K562 (cell line): ENCODE data around the gene MROH8. TPM values are rescaled to one million over a fixed set of nuclear protein-coding genes. Genes with fewer than 3 reads are reported as not detected.

Source experiments
- ATAC-seq: fragments of 200-7000 bp; cut with Tn5 transposase; 3 replicates; pipeline ENCODE4 v1.9.1; 2020; ENCODE audit warnings: moderate library complexity
- BruUV-seq: library from RNA; stranded (reverse); fragments of 400-500 nt; replicated peaks from 2 replicates; lab custom pipeline; 2021; lab: Mats Ljungman, UMichigan
- CTCF ChIA-PET: fragments of 300-600 bp; formaldehyde crosslinking; extraction: SDS; loops from one replicate; lab custom pipeline; 2021; ENCODE audit warnings: low intra/inter-chr PET ratio; lab: Yijun Ruan, JAX
- POLR2A ChIA-PET: fragments of 300-600, 350-650 bp; sonication (Branson Sonifier 250); formaldehyde crosslinking; extraction: SDS; loops from one replicate; lab custom pipeline; 2021; ENCODE audit warnings: antibody characterized with exemption, inconsistent platforms; lab: Yijun Ruan, JAX
- DNase-seq, 4 experiments: peaks; one replicate each; pipeline versions ENCODE4 v3.0.0 to v3.0.0-alpha.2; 2011 to 2018; ENCODE audit warnings: low spot score in 3 of 4, mixed read lengths in 3 of 4; ENCODE audit errors: extremely low read depth in 1 of 4
- FAIRE-seq: peaks from 2 replicates; lab custom pipeline; 2011; peaks lifted over from hg19 to GRCh38; lab: Jason Lieb, UNC
- H2AFZ ChIP-seq: 2 replicates; pipeline ENCODE4 v1.6.0; 2011; ENCODE audit warnings: low read depth, low read length, control low read depth, inconsistent platforms
- H3K27ac ChIP-seq: fragments of 200-600 bp; 3 replicates; pipeline ENCODE4 v1.8.0; 2011; ENCODE audit warnings: low read depth, mild to moderate bottlenecking, control low read depth, inconsistent platforms, low read length, moderate library complexity, mixed read lengths; ENCODE audit errors: extremely low read depth
- H3K27me3 ChIP-seq, 2 experiments: fragments of 300-600 bp in 1 of 2; 2 replicates in 1 of 2; 3 replicates in 1 of 2; pipeline versions ENCODE4 v1.6.0 to v1.8.0; 2011; ENCODE audit warnings: inconsistent platforms in 2 of 2, low read length in 2 of 2, mild to moderate bottlenecking in 1 of 2, mixed read lengths in 1 of 2, moderate library complexity in 1 of 2; ENCODE audit not compliant: control insufficient read depth in 2 of 2, insufficient read depth in 2 of 2
- H3K36me3 ChIP-seq: fragments of 300-600 bp; 3 replicates; pipeline ENCODE4 v1.8.0; 2011; ENCODE audit warnings: mild to moderate bottlenecking, low read length, inconsistent platforms; ENCODE audit not compliant: control insufficient read depth, insufficient read depth
- H3K4me1 ChIP-seq, 2 experiments: fragments of 200-600 bp in 1 of 2; replicated peaks in 1 of 2; 2 replicates in 1 of 2; 3 replicates in 1 of 2; pipeline versions ENCODE4 v1.5.1 to v1.8.0; 2011; ENCODE audit warnings: inconsistent platforms in 2 of 2, low read length in 2 of 2, mild to moderate bottlenecking in 1 of 2, mixed read lengths in 1 of 2, moderate library complexity in 1 of 2; ENCODE audit not compliant: control insufficient read depth in 2 of 2, insufficient read depth in 2 of 2
- H3K4me2 ChIP-seq: 2 replicates; pipeline ENCODE4 v1.6.1; 2011; ENCODE audit warnings: low read length, control low read depth, inconsistent platforms, mixed read lengths; ENCODE audit not compliant: insufficient read depth
- H3K4me3 ChIP-seq: fragments of 200-600 bp; sonication (generic), shearing (Covaris generic); 2 replicates; pipeline ENCODE4 v1.5.1; 2016; ENCODE audit warnings: control low read depth, inconsistent platforms
- H3K79me2 ChIP-seq: fragments of 200-600 bp; 3 replicates; pipeline ENCODE4 v1.8.0; 2011; ENCODE audit warnings: low read length, inconsistent platforms; ENCODE audit not compliant: control insufficient read depth, insufficient read depth
- H3K9ac ChIP-seq, 2 experiments: 2 replicates each; pipeline versions ENCODE4 v1.6.0 to v1.6.1; 2011; ENCODE audit warnings: low read depth in 2 of 2, low read length in 2 of 2, control low read depth in 1 of 2, inconsistent platforms in 1 of 2, mild to moderate bottlenecking in 1 of 2, mixed read lengths in 1 of 2; ENCODE audit not compliant: insufficient read depth in 1 of 2
- H3K9me1 ChIP-seq: one replicate; pipeline ENCODE4 v1.6.0; 2011; ENCODE audit warnings: inconsistent platforms, mild to moderate bottlenecking, low read length, moderate library complexity; ENCODE audit not compliant: control insufficient read depth, insufficient read depth
- H3K9me3 ChIP-seq: replicated peaks from 2 replicates; pipeline ENCODE4 v1.5.1; 2011; ENCODE audit warnings: low read depth, low read length, inconsistent platforms; ENCODE audit not compliant: control insufficient read depth, insufficient read depth
- H4K20me1 ChIP-seq: replicated peaks from 2 replicates; pipeline ENCODE4 v1.6.1; 2011; ENCODE audit warnings: low read length, inconsistent platforms, mixed read lengths; ENCODE audit not compliant: control insufficient read depth, insufficient read depth
- CEBPB ChIP-seq: fragments of 450-650 bp; IDR thresholded peaks from 2 replicates; pipeline ENCODE4 v1.6.1; 2016; ENCODE audit warnings: missing genetic modification characterization, missing compliant biosample characterization
- CEBPG ChIP-seq, 3 experiments: fragments of 200-800 bp in 1 of 3; sonication (Bioruptor generic) in 1 of 3; sonication (generic) in 1 of 3; formaldehyde crosslinking in 1 of 3; IDR thresholded peaks in 2 of 3; conservative IDR thresholded peaks in 1 of 3; 2 replicates each; pipeline versions ENCODE4 v1.6.1 to v1.8.0; 2016 to 2022; ENCODE audit warnings: missing compliant biosample characterization in 2 of 3, missing genetic modification characterization in 2 of 3, mild to moderate bottlenecking in 1 of 3, missing genetic modification reagents in 1 of 3
- GATAD2A ChIP-seq: fragments of 450-650 bp; IDR thresholded peaks from 2 replicates; pipeline ENCODE4 v1.6.1; 2017
- PHF20 ChIP-seq: fragments of 450-650 bp; IDR thresholded peaks from 2 replicates; pipeline ENCODE4 v1.6.1; 2018; ENCODE audit not compliant: partially characterized antibody
- ZNF436 ChIP-seq: fragments of 250-450, 450-650 bp; sonication (Bioruptor Pico); formaldehyde crosslinking; IDR thresholded peaks from 2 replicates; pipeline ENCODE4 v1.7.0; 2020; ENCODE audit warnings: mild to moderate bottlenecking
- WGBS: fragments of 100-300 bp; shearing (Covaris generic); methylation state at CpG from one replicate; pipeline ENCODE4 v1.1.6; 2016; ENCODE audit warnings: low coverage, mixed read lengths; ENCODE audit not compliant: insufficient coverage; ENCODE audit errors: missing lambda C conversion rate; 5-methylcytosine and 5-hydroxymethylcytosine counted together
- in situ Hi-C: fragments of 300-500 bp; cut with MboI; formaldehyde crosslinking; loops from 4 replicates; pipeline ENCODE4 v1.15.0; 2018; ENCODE audit warnings: inconsistent platforms, mixed read lengths
- intact Hi-C: fragments of 100-400 bp; cut with micrococcal nuclease; formaldehyde crosslinking; loops from 2 replicates; pipeline ENCODE4 v1.14.2; 2022
- polyA plus RNA-seq, 8 experiments: library from polyadenylated mRNA; depleted of rRNA in 4 of 8; stranded (reverse) in 5 of 8; unstranded in 3 of 8; fragments of >200 nt; fragmentation: Nextera tagmentation in 2 of 8; fragmentation: Illumina TruSeq in 1 of 8; extraction: Ambion mirVana in 2 of 8; extraction: Trizol in 1 of 8; gene quantifications; 2 replicates each; pipeline versions ENCODE4 v1.2.1 to v1.2.3, GENCODE V29; 2011 to 2014; ENCODE audit warnings: inconsistent platforms in 1 of 8, missing spikeins in 1 of 8
- total RNA-seq, 7 experiments: library from RNA; depleted of rRNA in 6 of 7; stranded (reverse); fragments of >200 nt in 6 of 7; fragmentation: Illumina TruSeq in 2 of 7; extraction: Trizol in 2 of 7; gene quantifications; 2 replicates each; pipeline versions ENCODE4 v1.2.1 to v1.2.3, GENCODE V29; 2011 to 2021; ENCODE audit warnings: low replicate concordance in 1 of 7
- TF ChIP-seq, protein P1 (sequence below), 3 experiments: IDR thresholded peaks in 2 of 3; conservative IDR thresholded peaks in 1 of 3; 2 replicates each; pipeline ENCODE4 v1.5.1; 2011 to 2012; ENCODE audit warnings: low read length in 3 of 3, mild to moderate bottlenecking in 3 of 3, control low read depth in 2 of 3, improper control_type of control experiment in 1 of 3, inconsistent platforms in 1 of 3, low read depth in 1 of 3, mixed read lengths in 1 of 3, moderate library complexity in 1 of 3; ENCODE audit not compliant: insufficient read depth in 2 of 3

Gene MROH8
- total and polyA plus RNA-seq, 9 of the 15 experiments (the other 6 are each of a cell fraction or from before 2014, with no cell fraction given): 0.21 to 1.5 (median 0.78) TPM

DNA sequence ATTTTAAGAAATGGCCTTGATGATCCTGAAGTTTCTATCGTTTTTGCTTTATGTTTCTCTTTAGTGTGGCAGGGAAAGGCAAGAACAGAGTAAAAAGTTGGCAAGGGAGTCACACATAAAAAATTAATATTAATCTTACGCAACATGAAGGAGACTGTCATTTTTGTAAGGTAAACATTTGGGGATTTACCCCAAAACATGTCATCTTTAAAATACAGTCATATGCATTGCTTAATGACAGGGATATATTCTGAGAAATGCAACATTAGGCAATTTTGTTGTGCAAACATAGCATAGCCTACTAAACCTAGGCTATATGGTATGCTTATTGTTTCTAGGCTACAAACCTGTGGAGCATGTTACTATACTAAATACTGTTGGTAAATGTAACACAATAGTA lies 88.9 kb downstream of the MROH8 start:
- peaks cover 5 to 6% of the 10 kb centered on the region in 2 experiments; a peak in 4 of 5 replicates for H3K4me1 ChIP-seq
- H3K9me1 ChIP-seq: no peaks in the 10 kb centered on the region
- intact Hi-C loops: no loop called here
- DNase-seq (no peak), ATAC-seq (no peak), FAIRE-seq (no peak)
- CTCF ChIA-PET: no interaction called here
- no peaks in the 10 kb centered on the region for H4K20me1 ChIP-seq
- TF ChIP-seq CEBPB (tag): peak; percentile 77
- no peak for TF ChIP-seq CEBPG (CRISPR knock-in tag; IDR thresholded peaks at IDR 0.05)
- peak; percentile 46 to 79; a peak in 3 of 4 replicates for TF ChIP-seq CEBPG (tag; conservative IDR thresholded peaks at IDR 0.05 in 1 of 2, IDR thresholded peaks at IDR 0.05 in 1 of 2)
- no peak for TF ChIP-seq ZNF436 (CRISPR knock-in tag)
- POLR2A ChIA-PET: interaction anchor here (0.8 kb wide), 1 partner anchor 10 kb away, joined by 3 read pairs; no protein-coding TSS in a partner anchor
- no peaks in the 10 kb centered on the region for H3K27me3 ChIP-seq
- no peak overlapping the region for H3K9ac ChIP-seq
- 77% methylated on average over 2 of the region's 2 CpGs for WGBS
- H3K4me2 ChIP-seq: no peak overlapping the region
- in situ Hi-C loops: no loop called here
- H3K9me3 ChIP-seq: no peaks in the 10 kb centered on the region
- no peak overlapping the region for H2AFZ ChIP-seq
- H3K27ac ChIP-seq: no peak overlapping the region
- BruUV-seq: no TSS peak
- H3K36me3 ChIP-seq: peaks cover 76% of the 10 kb centered on the region
- H3K79me2 ChIP-seq: peaks cover 72% of the 10 kb centered on the region
- no peak overlapping the region for H3K4me3 ChIP-seq

DNA sequence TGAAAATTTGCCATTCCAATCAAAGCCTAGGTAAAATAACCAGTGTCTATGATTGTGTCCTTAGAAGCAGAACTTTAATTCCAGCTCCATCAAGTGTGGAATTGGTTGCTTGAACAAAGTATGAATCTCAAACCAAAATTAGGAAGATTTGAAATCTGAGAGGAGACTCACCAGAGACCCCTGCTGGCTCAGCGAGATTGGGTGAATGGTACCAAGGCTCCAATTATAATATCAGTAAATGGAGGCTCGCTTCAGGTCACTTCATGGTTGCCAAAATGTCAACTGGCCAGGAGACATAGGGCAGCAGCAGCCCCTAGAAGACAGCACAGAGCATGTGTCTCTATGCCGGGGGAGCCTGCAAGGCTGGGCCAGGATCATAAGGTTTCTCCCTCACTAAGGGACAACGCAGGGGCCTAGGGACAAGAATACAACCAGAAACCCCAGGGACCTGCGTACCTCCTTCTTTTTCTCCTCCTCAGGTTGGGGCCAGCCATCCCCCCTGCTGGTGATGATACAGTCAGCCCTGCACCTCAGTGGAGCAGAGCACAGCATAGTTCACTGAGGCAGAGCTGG lies 97.5 kb downstream of the MROH8 start:
- intact Hi-C loops (no loop called here), in situ Hi-C loops (no loop called here)
- Histone ChIP-seq H4K20me1 (no peaks in the 10 kb centered on the region), H3K9me3 (no peaks in the 10 kb centered on the region), H3K9me1 (no peaks in the 10 kb centered on the region), H2AFZ (no peak overlapping the region), H3K27ac (no peak overlapping the region), H3K4me3 (no peak overlapping the region), H3K4me2 (no peak overlapping the region), H3K27me3 (no peaks in the 10 kb centered on the region), H3K79me2 (peaks cover 47% of the 10 kb centered on the region), H3K4me1 (peaks cover 0 to 4% of the 10 kb centered on the region in 2 experiments; a peak in 1 of 5 replicates), H3K36me3 (peaks cover 71% of the 10 kb centered on the region), H3K9ac (no peak overlapping the region)
- CTCF ChIA-PET: no interaction called here
- POLR2A ChIA-PET: interaction anchor here (0.7 kb wide), 1 partner anchor 56 kb away, joined by 3 read pairs; no protein-coding TSS in a partner anchor
- no TSS peak for BruUV-seq
- FAIRE-seq (no peak), ATAC-seq (peak; percentile 70), DNase-seq (no peak)
- TF ChIP-seq GATAD2A: no peak
- TF ChIP-seq PHF20: no peak
- TF ChIP-seq, protein P1, sequence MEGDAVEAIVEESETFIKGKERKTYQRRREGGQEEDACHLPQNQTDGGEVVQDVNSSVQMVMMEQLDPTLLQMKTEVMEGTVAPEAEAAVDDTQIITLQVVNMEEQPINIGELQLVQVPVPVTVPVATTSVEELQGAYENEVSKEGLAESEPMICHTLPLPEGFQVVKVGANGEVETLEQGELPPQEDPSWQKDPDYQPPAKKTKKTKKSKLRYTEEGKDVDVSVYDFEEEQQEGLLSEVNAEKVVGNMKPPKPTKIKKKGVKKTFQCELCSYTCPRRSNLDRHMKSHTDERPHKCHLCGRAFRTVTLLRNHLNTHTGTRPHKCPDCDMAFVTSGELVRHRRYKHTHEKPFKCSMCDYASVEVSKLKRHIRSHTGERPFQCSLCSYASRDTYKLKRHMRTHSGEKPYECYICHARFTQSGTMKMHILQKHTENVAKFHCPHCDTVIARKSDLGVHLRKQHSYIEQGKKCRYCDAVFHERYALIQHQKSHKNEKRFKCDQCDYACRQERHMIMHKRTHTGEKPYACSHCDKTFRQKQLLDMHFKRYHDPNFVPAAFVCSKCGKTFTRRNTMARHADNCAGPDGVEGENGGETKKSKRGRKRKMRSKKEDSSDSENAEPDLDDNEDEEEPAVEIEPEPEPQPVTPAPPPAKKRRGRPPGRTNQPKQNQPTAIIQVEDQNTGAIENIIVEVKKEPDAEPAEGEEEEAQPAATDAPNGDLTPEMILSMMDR (IDR thresholded peaks at IDR 0.05 in 2 of 3, conservative IDR thresholded peaks at IDR 0.05 in 1 of 3; ENCODE audit: insufficient read depth in 2 of 3, low read depth in 1 of 3, low read length in 3 of 3): peak; percentile 31 to 56 (median 51); a peak in 5 of 6 replicates
- TF ChIP-seq, all 486 proteins: peak for 1
- WGBS: 84% methylated on average over 5 of the region's 5 CpGs
